ENCODE data around the gene PDE4D. TPM values are rescaled to one million over a fixed set of nuclear protein-coding genes. Genes with fewer than 3 reads are reported as not detected.

The PDE4D gene
- total and polyA plus RNA-seq, 2 donors (not counting 1 experiment from before 2014, with no cell fraction given): 14.9 to 171 TPM

DNA sequence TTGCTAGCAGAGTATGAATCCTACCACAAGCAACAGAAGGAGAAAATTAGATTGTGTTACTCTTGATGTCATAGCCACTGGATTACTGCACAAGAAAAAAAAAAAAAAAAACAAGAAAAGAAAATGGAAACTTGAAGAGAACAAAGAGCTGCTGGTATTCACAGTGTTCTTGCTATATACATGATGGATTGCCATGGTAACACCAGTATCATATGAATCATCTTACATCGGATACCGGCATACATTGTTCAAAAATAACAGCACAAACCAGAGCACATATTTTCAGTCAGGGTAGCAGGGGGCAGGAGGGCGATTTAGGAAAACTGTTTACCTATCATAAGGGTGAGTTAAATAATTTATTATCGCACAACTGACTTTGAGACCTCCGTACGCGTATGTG lies 472.9 kb downstream of the PDE4D start:
- Histone ChIP-seq H3K4me3 (ENCODE audit: control extremely low read depth in 1 of 5, extremely low read depth in 1 of 5, insufficient read depth in 1 of 5, low read depth in 2 of 5, low read length in 4 of 5) (no peak overlapping the region), H3K27ac (ENCODE audit: low read length in 2 of 2) (no peak overlapping the region), H3K27me3 (replicated peaks in 1 of 4; ENCODE audit: control extremely low read depth in 1 of 4, control insufficient read depth in 3 of 4, insufficient read depth in 4 of 4, low read length in 3 of 4) (no peaks in the 10 kb centered on the region), H3K9me3 (ENCODE audit: control extremely low read depth in 1 of 3, control insufficient read depth in 2 of 3, insufficient read depth in 1 of 3, low read length in 2 of 3) (no peaks in the 10 kb centered on the region), H3K36me3 (replicated peaks in 1 of 2; ENCODE audit: control extremely low read depth in 1 of 2, control insufficient read depth in 1 of 2, extremely low read depth in 1 of 2, insufficient read depth in 2 of 2, low read length in 1 of 2) (no peaks in the 10 kb centered on the region), H3K4me1 (ENCODE audit: control insufficient read depth in 2 of 2, insufficient read depth in 2 of 2, low read length in 2 of 2) (no peaks in the 10 kb centered on the region), H3K4me2 (replicated peaks; ENCODE audit: low read depth, low read length, poor library complexity, severe bottlenecking) (no peak overlapping the region), H3K79me2 (ENCODE audit: control insufficient read depth, insufficient read depth, low read length) (no peaks in the 10 kb centered on the region), H3K9ac (ENCODE audit: low read length) (no peak overlapping the region), H2AFZ (ENCODE audit: insufficient read depth, low read depth, low read length, poor library complexity, severe bottlenecking) (no peak overlapping the region), H4K20me1 (ENCODE audit: control insufficient read depth, insufficient read depth, low read length, poor library complexity, severe bottlenecking) (no peaks in the 10 kb centered on the region)
- H3K4me3 Mint-ChIP-seq: no peak overlapping the region
- intact Hi-C loops (cut with micrococcal nuclease): no loop called here
- no peak overlapping the region for H3K27ac Mint-ChIP-seq
- TF ChIP-seq EZH2 (IDR thresholded peaks at IDR 0.05; ENCODE audit: borderline replicate concordance, insufficient read depth, low read depth, low read length, poor library complexity, severe bottlenecking): no peak
- TF ChIP-seq, protein P1, sequence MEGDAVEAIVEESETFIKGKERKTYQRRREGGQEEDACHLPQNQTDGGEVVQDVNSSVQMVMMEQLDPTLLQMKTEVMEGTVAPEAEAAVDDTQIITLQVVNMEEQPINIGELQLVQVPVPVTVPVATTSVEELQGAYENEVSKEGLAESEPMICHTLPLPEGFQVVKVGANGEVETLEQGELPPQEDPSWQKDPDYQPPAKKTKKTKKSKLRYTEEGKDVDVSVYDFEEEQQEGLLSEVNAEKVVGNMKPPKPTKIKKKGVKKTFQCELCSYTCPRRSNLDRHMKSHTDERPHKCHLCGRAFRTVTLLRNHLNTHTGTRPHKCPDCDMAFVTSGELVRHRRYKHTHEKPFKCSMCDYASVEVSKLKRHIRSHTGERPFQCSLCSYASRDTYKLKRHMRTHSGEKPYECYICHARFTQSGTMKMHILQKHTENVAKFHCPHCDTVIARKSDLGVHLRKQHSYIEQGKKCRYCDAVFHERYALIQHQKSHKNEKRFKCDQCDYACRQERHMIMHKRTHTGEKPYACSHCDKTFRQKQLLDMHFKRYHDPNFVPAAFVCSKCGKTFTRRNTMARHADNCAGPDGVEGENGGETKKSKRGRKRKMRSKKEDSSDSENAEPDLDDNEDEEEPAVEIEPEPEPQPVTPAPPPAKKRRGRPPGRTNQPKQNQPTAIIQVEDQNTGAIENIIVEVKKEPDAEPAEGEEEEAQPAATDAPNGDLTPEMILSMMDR (IDR thresholded peaks at IDR 0.05): no peak
- H3K9me3 Mint-ChIP-seq (ENCODE audit: insufficient read depth): no peaks in the 10 kb centered on the region
- WGBS (ENCODE audit: insufficient coverage): no CpG with 5 or more reads among the region's 7 CpGs
- CTCF ChIA-PET: interaction anchor here (0.6 kb wide), 1 partner anchor 151 kb away, joined by 4 read pairs; no protein-coding TSS in a partner anchor
- POLR2A ChIA-PET: no interaction called here
- ATAC-seq (ENCODE audit: low read depth) (no peak), DNase-seq (no peak)
- no peaks in the 10 kb centered on the region for H3K27me3 Mint-ChIP-seq
- H3K4me1 Mint-ChIP-seq: no peaks in the 10 kb centered on the region

DNA sequence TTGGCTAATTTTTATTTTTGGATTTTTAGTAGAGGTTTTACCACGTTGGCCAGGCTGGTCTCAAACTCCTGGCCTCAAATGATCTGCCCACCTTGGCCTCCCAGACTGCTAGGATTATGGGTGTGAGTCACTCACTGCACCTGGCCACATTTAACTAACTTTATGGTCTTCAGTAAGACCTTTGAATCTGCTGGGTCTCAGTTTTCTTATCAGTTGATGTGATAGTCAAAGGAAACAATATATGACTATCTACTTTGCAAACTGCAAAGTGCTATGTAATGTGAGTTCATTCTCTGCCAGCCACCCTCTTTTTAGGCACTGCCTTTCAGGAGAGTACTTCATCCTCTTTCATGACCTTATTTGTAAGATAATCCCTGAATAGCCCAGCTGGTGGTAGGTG lies 474.7 kb downstream of the PDE4D start:
- Histone ChIP-seq H3K27ac (ENCODE audit: low read length in 2 of 2) (no peak overlapping the region), H3K4me3 (ENCODE audit: control extremely low read depth in 1 of 5, extremely low read depth in 1 of 5, insufficient read depth in 1 of 5, low read depth in 2 of 5, low read length in 4 of 5) (no peak overlapping the region), H3K27me3 (replicated peaks in 1 of 4; ENCODE audit: control extremely low read depth in 1 of 4, control insufficient read depth in 3 of 4, insufficient read depth in 4 of 4, low read length in 3 of 4) (no peaks in the 10 kb centered on the region), H4K20me1 (ENCODE audit: control insufficient read depth, insufficient read depth, low read length, poor library complexity, severe bottlenecking) (no peaks in the 10 kb centered on the region), H3K9ac (ENCODE audit: low read length) (no peak overlapping the region), H3K4me2 (replicated peaks; ENCODE audit: low read depth, low read length, poor library complexity, severe bottlenecking) (no peak overlapping the region), H2AFZ (ENCODE audit: insufficient read depth, low read depth, low read length, poor library complexity, severe bottlenecking) (no peak overlapping the region), H3K79me2 (ENCODE audit: control insufficient read depth, insufficient read depth, low read length) (no peaks in the 10 kb centered on the region), H3K4me1 (ENCODE audit: control insufficient read depth in 2 of 2, insufficient read depth in 2 of 2, low read length in 2 of 2) (no peaks in the 10 kb centered on the region), H3K36me3 (replicated peaks in 1 of 2; ENCODE audit: control extremely low read depth in 1 of 2, control insufficient read depth in 1 of 2, extremely low read depth in 1 of 2, insufficient read depth in 2 of 2, low read length in 1 of 2) (no peaks in the 10 kb centered on the region), H3K9me3 (ENCODE audit: control extremely low read depth in 1 of 3, control insufficient read depth in 2 of 3, insufficient read depth in 1 of 3, low read length in 2 of 3) (no peaks in the 10 kb centered on the region)
- H3K27me3 Mint-ChIP-seq: peaks cover 3% of the 10 kb centered on the region
- DNase-seq: no peak
- intact Hi-C loops (cut with micrococcal nuclease): no loop called here
- ATAC-seq (ENCODE audit: low read depth): no peak
- no peaks in the 10 kb centered on the region for H3K9me3 Mint-ChIP-seq (ENCODE audit: insufficient read depth)
- POLR2A ChIA-PET: no interaction called here
- no CpG with 5 or more reads among the region's 1 CpG for WGBS (ENCODE audit: insufficient coverage)
- no peaks in the 10 kb centered on the region for H3K4me1 Mint-ChIP-seq
- no peak for TF ChIP-seq EZH2 (IDR thresholded peaks at IDR 0.05; ENCODE audit: borderline replicate concordance, insufficient read depth, low read depth, low read length, poor library complexity, severe bottlenecking)
- TF ChIP-seq, protein P1 (IDR thresholded peaks at IDR 0.05): no peak
- H3K27ac Mint-ChIP-seq: no peak overlapping the region
- H3K4me3 Mint-ChIP-seq: no peak overlapping the region
- CTCF ChIA-PET: no interaction called here
